Ectodermal cell (in vitro differentiated cells): Measurements from ENCODE around the gene EVI5L.

ENCODE experiments used
- H3K27ac ChIP-seq: 2 replicates; pipeline ENCODE4 v1.7.0; 2013; ENCODE audit warnings: mild to moderate bottlenecking, low read depth, low read length; ENCODE audit not compliant: insufficient read depth, poor library complexity, severe bottlenecking
- H3K27me3 ChIP-seq: 2 replicates; pipeline ENCODE4 v1.7.0; 2013; ENCODE audit warnings: mild to moderate bottlenecking, low read length; ENCODE audit not compliant: insufficient read depth, control insufficient read depth, poor library complexity, severe bottlenecking
- H3K36me3 ChIP-seq: one replicate; pipeline ENCODE4 v1.7.0; 2013; ENCODE audit warnings: low read length; ENCODE audit not compliant: control insufficient read depth, insufficient read depth
- H3K4me1 ChIP-seq: one replicate; pipeline ENCODE4 v1.7.0; 2013; ENCODE audit warnings: low read length; ENCODE audit not compliant: control insufficient read depth, insufficient read depth
- H3K4me3 ChIP-seq: 2 replicates; pipeline ENCODE4 v1.7.0; 2013; ENCODE audit warnings: low read depth, low read length, control low read depth; ENCODE audit not compliant: insufficient read depth
- H3K9me3 ChIP-seq: 2 replicates; pipeline ENCODE4 v1.7.0; 2013; ENCODE audit warnings: mild to moderate bottlenecking, low read length, moderate library complexity; ENCODE audit not compliant: control insufficient read depth
- WGBS, 2 experiments: methylation state at CpG; one replicate each; pipeline ENCODE4 v1.1.7; 2013; ENCODE audit warnings: missing lambda C conversion rate in 2 of 2; 5-methylcytosine and 5-hydroxymethylcytosine counted together

Gene EVI5L

DNA sequence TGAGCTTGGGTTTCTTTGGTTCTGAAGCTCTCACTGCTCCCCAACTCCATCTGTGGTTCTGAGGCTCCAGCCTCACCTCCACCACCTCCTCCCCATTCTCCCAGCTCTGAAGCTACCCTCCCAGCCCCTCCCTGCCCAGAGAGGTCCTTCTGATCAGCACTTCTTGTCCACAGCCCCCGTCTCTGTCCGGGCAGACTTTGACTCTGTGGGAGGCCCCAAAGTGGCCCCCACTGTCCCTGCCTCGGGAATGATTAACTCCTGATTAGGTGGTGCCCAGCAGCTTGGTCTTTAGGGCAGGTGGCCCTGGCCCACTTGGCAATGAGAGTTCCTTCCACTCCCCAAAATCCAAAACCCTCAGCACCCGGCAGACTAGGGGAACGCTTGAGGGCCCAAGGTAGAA lies 14.4 kb downstream of the EVI5L start:
- WGBS, 2 experiments, result 81 to 85% methylated on average over 5 of the region's 5 CpGs
- H3K9me3 ChIP-seq, result no peaks in the 10 kb centered on the region
- no peaks in the 10 kb centered on the region for H3K4me1 ChIP-seq
- H3K36me3 ChIP-seq, result no peaks in the 10 kb centered on the region
- H3K27ac ChIP-seq, result no peak overlapping the region
- no peak overlapping the region for H3K4me3 ChIP-seq
- H3K27me3 ChIP-seq, result no peaks in the 10 kb centered on the region

GRCh38 chr19:7844951-7845350 lies 14.9 kb downstream of the EVI5L start:
- Histone ChIP-seq H3K27ac (no peak overlapping the region), H3K36me3 (no peaks in the 10 kb centered on the region), H3K9me3 (no peaks in the 10 kb centered on the region), H3K4me1 (no peaks in the 10 kb centered on the region), H3K27me3 (no peaks in the 10 kb centered on the region), H3K4me3 (no peak overlapping the region)
- 80 to 85% methylated on average over 10 of the region's 10 CpGs for WGBS, 2 experiments

DNA sequence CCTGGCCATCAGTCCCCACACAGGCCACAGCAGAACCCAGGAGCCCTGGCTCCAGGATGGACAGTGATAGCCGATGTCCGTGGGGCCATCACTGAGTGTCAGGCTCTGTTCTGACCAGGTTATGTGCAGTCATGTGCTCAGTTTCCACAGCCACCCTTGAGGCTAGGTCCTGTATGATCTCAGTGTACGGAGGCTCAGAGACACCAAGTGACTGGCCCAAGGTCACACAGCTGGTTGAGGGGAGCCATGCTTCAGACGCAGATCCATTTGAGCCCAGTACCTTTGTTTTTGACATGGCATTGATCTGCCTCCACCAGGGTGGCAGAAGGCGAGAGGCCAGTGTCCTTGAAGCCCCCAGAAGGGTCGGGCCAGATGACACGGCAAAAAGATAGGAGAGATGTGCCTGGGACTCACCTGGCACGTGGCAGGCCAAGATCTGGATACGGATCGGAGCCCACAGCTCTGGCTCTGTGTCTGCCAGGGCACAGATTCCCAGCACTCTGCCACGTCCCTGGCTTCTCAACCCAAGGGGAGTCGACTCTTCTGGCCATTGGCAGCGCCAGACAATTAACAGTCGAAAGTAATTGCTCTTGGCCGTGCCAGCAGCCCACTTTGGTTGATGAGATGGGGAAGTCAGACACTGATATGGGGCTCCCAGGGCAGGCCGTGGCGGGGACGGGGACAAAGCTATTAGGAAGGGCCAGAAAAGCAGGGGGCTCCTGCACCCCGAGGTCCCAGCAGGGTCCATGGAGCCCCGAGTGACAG lies 15.6 kb downstream of the EVI5L start:
- no peak overlapping the region for H3K27ac ChIP-seq
- H3K36me3 ChIP-seq, result no peaks in the 10 kb centered on the region
- H3K27me3 ChIP-seq, result no peaks in the 10 kb centered on the region
- H3K4me3 ChIP-seq, result no peak overlapping the region
- no peaks in the 10 kb centered on the region for H3K9me3 ChIP-seq
- WGBS, 2 experiments, result 92% methylated on average over 20 of the region's 20 CpGs
- H3K4me1 ChIP-seq, result no peaks in the 10 kb centered on the region

DNA sequence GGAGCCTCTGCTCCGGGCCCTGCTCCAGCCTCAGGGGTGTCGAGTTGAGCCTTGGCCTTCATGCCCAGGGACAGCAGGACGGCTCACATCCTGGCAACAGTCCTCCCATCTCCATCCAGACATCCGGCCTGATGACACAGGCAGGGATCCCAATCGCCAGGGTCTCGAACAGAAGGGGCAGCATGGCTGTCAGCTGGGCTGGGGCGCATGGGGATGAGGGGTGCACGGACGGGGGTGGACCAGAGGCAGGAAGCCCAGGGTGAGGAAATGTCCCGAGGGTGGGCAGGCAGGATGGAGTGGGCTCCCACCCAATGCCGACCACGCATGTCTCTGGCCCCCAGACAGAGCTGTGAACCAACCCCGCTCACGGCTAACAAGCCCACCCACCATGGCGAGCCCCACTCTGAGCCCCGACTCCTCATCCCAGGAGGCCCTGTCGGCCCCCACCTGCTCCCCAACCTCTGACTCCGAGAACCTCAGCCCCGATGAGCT lies 16.2 kb downstream of the EVI5L start:
- WGBS, 2 experiments, result 91 to 92% methylated on average over 19 of the region's 19 CpGs
- Histone ChIP-seq H3K36me3 (no peaks in the 10 kb centered on the region), H3K27me3 (no peaks in the 10 kb centered on the region), H3K9me3 (no peaks in the 10 kb centered on the region), H3K4me1 (no peaks in the 10 kb centered on the region), H3K4me3 (no peak overlapping the region), H3K27ac (no peak overlapping the region)

DNA sequence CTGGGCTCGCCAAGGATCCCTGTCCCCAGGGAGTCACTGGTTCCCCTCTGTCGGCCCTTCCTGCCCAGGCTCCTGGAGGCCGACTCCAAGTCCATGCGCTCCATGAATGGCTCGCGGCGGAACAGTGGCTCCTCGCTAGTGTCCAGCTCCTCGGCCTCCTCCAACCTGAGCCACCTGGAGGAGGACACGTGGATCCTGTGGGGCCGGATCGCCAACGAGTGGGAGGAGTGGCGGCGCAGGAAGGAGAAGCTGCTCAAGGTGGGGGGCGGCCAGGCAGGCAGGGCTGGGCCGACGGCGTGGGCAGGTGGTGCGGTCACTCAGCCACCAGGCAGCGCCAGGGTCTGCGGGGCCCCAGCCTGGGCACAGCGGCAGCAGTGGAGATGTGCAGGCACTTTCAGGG lies 17.6 kb downstream of the EVI5L start:
- no peak overlapping the region for H3K4me3 ChIP-seq
- no peak overlapping the region for H3K27ac ChIP-seq
- H3K36me3 ChIP-seq, result no peaks in the 10 kb centered on the region
- 94% methylated on average over 23 of the region's 23 CpGs for WGBS, 2 experiments
- H3K27me3 ChIP-seq, result no peaks in the 10 kb centered on the region
- H3K9me3 ChIP-seq, result no peaks in the 10 kb centered on the region
- H3K4me1 ChIP-seq, result no peaks in the 10 kb centered on the region

- 93 to 94% methylated on average over 34 of the region's 34 CpGs for WGBS, 2 experiments
- Histone ChIP-seq H3K4me1 (no peaks in the 10 kb centered on the region), H3K27me3 (peaks cover 7% of the 10 kb centered on the region), H3K4me3 (no peak overlapping the region), H3K36me3 (no peaks in the 10 kb centered on the region), H3K9me3 (no peaks in the 10 kb centered on the region), H3K27ac (no peak overlapping the region)
These were observed 18.9 kb downstream of the EVI5L start for GRCh38 chr19:7848779-7849457.

DNA sequence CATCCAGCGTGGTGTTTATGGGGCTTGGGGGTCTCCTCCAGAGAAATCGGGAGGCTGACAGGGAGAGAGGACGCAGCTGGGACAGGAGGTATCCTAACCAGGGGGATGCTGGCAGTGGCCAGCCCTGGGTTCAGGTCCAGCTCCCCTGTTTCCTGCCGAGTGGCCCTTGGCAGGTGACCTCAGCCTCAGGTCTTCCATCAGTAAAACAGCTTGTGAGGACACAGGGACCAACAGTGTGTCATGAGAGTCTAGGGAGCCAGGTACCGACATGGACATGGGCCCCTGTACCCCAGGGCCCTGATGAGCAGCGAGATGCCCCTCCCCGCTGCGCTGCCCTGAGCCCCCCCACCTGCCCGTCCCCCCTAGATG lies 19.6 kb downstream of the EVI5L start:
- H3K4me3 ChIP-seq, result no peak overlapping the region
- no peaks in the 10 kb centered on the region for H3K9me3 ChIP-seq
- H3K27ac ChIP-seq, result no peak overlapping the region
- no peaks in the 10 kb centered on the region for H3K36me3 ChIP-seq
- no peaks in the 10 kb centered on the region for H3K4me1 ChIP-seq
- peaks cover 14% of the 10 kb centered on the region for H3K27me3 ChIP-seq
- WGBS, 2 experiments, result 92 to 93% methylated on average over 9 of the region's 9 CpGs

GRCh38 chr19:7850000-7850813 lies 20.2 kb downstream of the EVI5L start:
- H3K4me1 ChIP-seq, result no peaks in the 10 kb centered on the region
- H3K36me3 ChIP-seq, result no peaks in the 10 kb centered on the region
- no peaks in the 10 kb centered on the region for H3K9me3 ChIP-seq
- WGBS, 2 experiments, result 83 to 87% methylated on average over 25 of the region's 25 CpGs
- H3K4me3 ChIP-seq, result no peak overlapping the region
- H3K27ac ChIP-seq, result no peak overlapping the region
- H3K27me3 ChIP-seq, result peaks cover 16% of the 10 kb centered on the region

DNA sequence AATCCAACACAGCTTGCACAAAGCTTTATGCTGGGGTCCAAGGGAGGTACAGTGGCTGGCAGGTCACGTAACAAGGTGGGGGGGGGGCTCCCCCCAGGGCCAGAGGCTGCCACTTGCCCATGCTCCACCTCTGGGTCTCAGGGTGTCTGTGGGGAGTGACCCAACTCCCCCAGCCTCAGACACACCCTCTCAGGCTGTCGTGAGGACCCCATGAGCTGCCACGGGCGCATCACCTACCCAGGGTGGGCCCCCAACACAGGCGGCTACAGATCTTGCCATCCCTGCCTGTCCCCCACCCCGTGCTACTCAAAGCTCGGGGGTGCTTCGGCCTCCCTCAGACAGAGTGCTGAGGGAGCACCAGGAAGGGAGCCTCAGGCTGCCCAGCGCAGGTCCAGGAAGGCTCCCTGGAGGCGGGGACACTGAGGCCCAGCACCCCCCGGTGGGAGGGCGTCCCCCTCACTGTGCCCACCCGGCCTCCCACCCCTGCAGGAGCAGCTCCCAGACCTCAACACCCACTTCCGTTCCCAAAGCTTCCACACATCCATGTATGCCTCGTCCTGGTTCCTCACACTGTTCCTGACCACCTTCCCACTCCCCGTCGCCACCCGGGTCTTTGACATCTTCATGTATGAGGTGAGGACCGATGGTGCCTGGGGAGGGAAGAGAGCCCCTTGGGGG lies 21.1 kb downstream of the EVI5L start:
- no peak overlapping the region for H3K27ac ChIP-seq
- no peak overlapping the region for H3K4me3 ChIP-seq
- no peaks in the 10 kb centered on the region for H3K36me3 ChIP-seq
- no peaks in the 10 kb centered on the region for H3K4me1 ChIP-seq
- peaks cover 16% of the 10 kb centered on the region for H3K27me3 ChIP-seq
- WGBS, 2 experiments, result 88% methylated on average over 19 of the region's 19 CpGs
- no peaks in the 10 kb centered on the region for H3K9me3 ChIP-seq
